GM12878 (cell line): ENCODE data around the gene CNIH2. TPM values are rescaled to one million over a fixed set of nuclear protein-coding genes. Genes with fewer than 3 reads are reported as not detected.

Experiments used
- ATAC-seq: fragments of 200-7000 bp; cut with Tn5 transposase; 3 replicates; pipeline ENCODE4 v1.9.1; 2020; ENCODE audit warnings: mild to moderate bottlenecking, moderate library complexity
- BruUV-seq: library from RNA; stranded (reverse); fragments of 400-500 nt; replicated peaks from 2 replicates; lab custom pipeline; 2021; lab: Mats Ljungman, UMichigan
- CTCF ChIA-PET: fragments of 300-600 bp; sonication (Branson Sonifier 250); formaldehyde crosslinking; extraction: SDS; loops from one replicate; lab custom pipeline; 2021; ENCODE audit warnings: inconsistent platforms; lab: Yijun Ruan, JAX
- POLR2A ChIA-PET: fragments of 350-600 bp; formaldehyde crosslinking; extraction: SDS; loops from one replicate; lab custom pipeline; 2021; ENCODE audit warnings: inconsistent platforms; lab: Charles Lee
- RAD21 ChIA-PET: fragments of 300-600 bp; sonication (Branson Sonifier 250); formaldehyde crosslinking; loops from one replicate; lab custom pipeline; 2023; ENCODE audit warnings: antibody characterized with exemption; ENCODE audit not compliant: unreplicated experiment; lab: Charles Lee
- SMC1A ChIA-PET: fragments of 300-600 bp; sonication (Branson Sonifier 250); formaldehyde crosslinking; loops from one replicate; lab custom pipeline; 2023; ENCODE audit not compliant: unreplicated experiment, uncharacterized antibody; lab: Charles Lee
- DNase-seq: peaks from one replicate; pipeline ENCODE4 v3.0.0-alpha.2; 2011; ENCODE audit warnings: low read depth, low spot score
- FAIRE-seq: peaks from 3 replicates; lab custom pipeline; 2011; peaks lifted over from hg19 to GRCh38; lab: Jason Lieb, UNC
- H2AFZ ChIP-seq: 2 replicates; pipeline ENCODE4 v1.6.0; 2011; ENCODE audit warnings: low read depth, low read length, control low read depth; ENCODE audit not compliant: control insufficient read depth
- H3K27ac ChIP-seq: 2 replicates; pipeline ENCODE4 v1.5.1; 2011; ENCODE audit warnings: control low read depth; ENCODE audit not compliant: control insufficient read depth, insufficient read depth
- H3K27me3 ChIP-seq, 2 experiments: replicated peaks in 1 of 2; 2 replicates each; pipeline versions ENCODE4 v1.6.0 to v1.6.1; 2011; ENCODE audit warnings: low read length in 1 of 2; ENCODE audit not compliant: control insufficient read depth in 2 of 2, insufficient read depth in 2 of 2
- H3K36me3 ChIP-seq, 2 experiments: 2 replicates each; pipeline ENCODE4 v1.5.1; 2011; ENCODE audit warnings: low read length in 1 of 2; ENCODE audit not compliant: control insufficient read depth in 2 of 2, insufficient read depth in 2 of 2
- H3K4me1 ChIP-seq: 2 replicates; pipeline ENCODE4 v1.6.1; 2011; ENCODE audit warnings: mild to moderate bottlenecking, low read length, moderate library complexity, mixed read lengths; ENCODE audit not compliant: control insufficient read depth, insufficient read depth
- H3K4me2 ChIP-seq: 2 replicates; pipeline ENCODE4 v1.6.0; 2011; ENCODE audit warnings: control low read depth; ENCODE audit not compliant: control insufficient read depth, insufficient read depth
- H3K4me3 ChIP-seq: fragments of 200-600 bp; sonication (generic); 2 replicates; pipeline ENCODE4 v1.5.1; 2016
- H3K79me2 ChIP-seq: 2 replicates; pipeline ENCODE4 v1.6.0; 2011; ENCODE audit warnings: low read length; ENCODE audit not compliant: control insufficient read depth, insufficient read depth
- H3K9ac ChIP-seq: 2 replicates; pipeline ENCODE4 v1.8.0; 2011; ENCODE audit warnings: low read length, control low read depth, mixed read lengths; ENCODE audit not compliant: control insufficient read depth, insufficient read depth
- H3K9me3 ChIP-seq: replicated peaks from 3 replicates; pipeline ENCODE4 v1.5.1; 2011; ENCODE audit warnings: mild to moderate bottlenecking, low read length; ENCODE audit not compliant: control insufficient read depth, insufficient read depth
- H4K20me1 ChIP-seq: 2 replicates; pipeline ENCODE4 v1.6.0; 2011; ENCODE audit not compliant: control insufficient read depth, insufficient read depth
- ETV6 ChIP-seq, 2 experiments: fragments of 450-650 bp in 1 of 2; IDR thresholded peaks in 1 of 2; conservative IDR thresholded peaks in 1 of 2; 2 replicates each; pipeline ENCODE4 v1.6.1; 2014; ENCODE audit warnings: antibody characterized with exemption in 1 of 2, borderline replicate concordance in 1 of 2, low read depth in 1 of 2, mild to moderate bottlenecking in 1 of 2, moderate library complexity in 1 of 2
- POLR2A ChIP-seq: IDR thresholded peaks from 2 replicates; pipeline ENCODE4 v1.6.1; 2011; ENCODE audit warnings: low read depth, mild to moderate bottlenecking, low read length
- RCOR1 ChIP-seq: conservative IDR thresholded peaks from 2 replicates; pipeline ENCODE4 v1.6.1; 2012; ENCODE audit warnings: low read depth, low read length, improper control_type of control experiment
- SMARCA5 ChIP-seq: fragments of 450-650 bp; IDR thresholded peaks from 2 replicates; pipeline ENCODE4 v1.6.1; 2017; ENCODE audit warnings: mild to moderate bottlenecking
- WGBS: methylation state at CpG from one replicate; pipeline ENCODE4 v1.1.6; 2016; ENCODE audit warnings: low lambda C conversion rate; ENCODE audit not compliant: insufficient replicate concordance, insufficient coverage; ENCODE audit errors: missing lambda C conversion rate; 5-methylcytosine and 5-hydroxymethylcytosine counted together
- in situ Hi-C: fragments of 300-500 bp; cut with MboI; formaldehyde crosslinking; loops from 9 replicates; pipeline ENCODE4 v1.14.3; 2018; ENCODE audit warnings: mixed read lengths
- intact Hi-C: fragments of 100-400 bp; cut with micrococcal nuclease; formaldehyde crosslinking; loops from one replicate; pipeline ENCODE4 v1.14.2; 2022; ENCODE audit not compliant: unreplicated experiment
- polyA plus RNA-seq, 11 experiments: library from polyadenylated mRNA; depleted of rRNA in 4 of 11; unstranded in 6 of 11; stranded (reverse) in 5 of 11; fragments of >200 nt; fragmentation: Nextera tagmentation in 4 of 11; fragmentation: Illumina TruSeq in 1 of 11; extraction: Ambion mirVana in 4 of 11; extraction: Trizol in 1 of 11; gene quantifications; 1 replicate in 1 of 11; 2 replicates in 10 of 11; pipeline versions ENCODE4 v1.2.1 to v1.2.3, GENCODE V29; 2011 to 2016; ENCODE audit warnings: inconsistent platforms in 2 of 11, missing spikeins in 2 of 11, low read depth in 1 of 11
- total RNA-seq, 4 experiments: library from RNA; depleted of rRNA in 3 of 4; stranded (reverse); fragments of >200 nt in 3 of 4; fragmentation: Illumina TruSeq in 1 of 4; extraction: Trizol in 1 of 4; gene quantifications; 2 replicates each; pipeline versions ENCODE4 v1.2.1 to v1.2.3, GENCODE V29; 2013 to 2021
- TF ChIP-seq, protein P1 (sequence below): fragments of 450-650 bp; IDR thresholded peaks from 2 replicates; pipeline ENCODE4 v1.6.1; 2016; ENCODE audit warnings: mild to moderate bottlenecking
- TF ChIP-seq, protein P2 (sequence below): fragments of 450-650 bp; formaldehyde crosslinking; IDR thresholded peaks from 2 replicates; pipeline ENCODE4 v1.5.0; 2022; ENCODE audit warnings: mild to moderate bottlenecking, missing genetic modification characterization

The CNIH2 gene
- total and polyA plus RNA-seq, 10 of the 15 experiments (the other 5 are each of a cell fraction or from before 2014, with no cell fraction given): 0.07 to 1.3 (median 0.68) TPM; not detected in 2

DNA sequence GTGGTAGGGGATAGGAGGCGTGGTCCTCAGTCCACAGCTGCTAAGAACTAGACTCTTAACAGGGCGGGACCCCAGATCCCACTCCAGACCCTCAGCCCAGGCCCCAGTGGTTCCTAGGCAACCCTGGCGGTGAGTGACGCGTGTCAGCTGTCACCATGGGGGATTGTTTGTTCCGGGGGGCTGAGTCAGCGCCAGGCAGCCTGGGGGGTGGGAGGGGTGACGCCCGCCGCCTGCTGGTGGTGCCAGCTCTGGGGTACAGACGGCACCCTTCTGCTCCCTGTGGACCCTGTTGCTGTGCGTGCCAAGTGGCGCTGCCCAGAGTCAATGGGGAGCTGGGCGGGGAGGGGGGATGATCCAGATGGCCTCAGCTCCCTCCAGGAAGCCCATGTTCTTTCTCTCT, 2.5 kb downstream of the CNIH2 start:
- Histone ChIP-seq H4K20me1 (no peaks in the 10 kb centered on the region; the same call in 1 of the 2 replicates), H3K4me1 (peaks cover 12% of the 10 kb centered on the region), H3K27ac (no peak overlapping the region), H3K4me3 (no peak overlapping the region), H3K36me3 (peaks cover 0 to 9% of the 10 kb centered on the region in 2 experiments), H3K9me3 (no peaks in the 10 kb centered on the region), H3K9ac (no peak overlapping the region), H3K79me2 (no peaks in the 10 kb centered on the region), H3K27me3 (no peaks in the 10 kb centered on the region), H3K4me2 (no peak overlapping the region), H2AFZ (no peak overlapping the region)
- ChIA-PET RAD21 (interaction anchor here (1.0 to 1.7 kb wide), 2 partner anchors 12 to 26 kb away, joined by 4 to 9 read pairs; partner anchors contain the start of gene RAB1B), POLR2A (interaction anchor here (1.0 to 2.0 kb wide), 3 partner anchors 9 to 12 kb away, joined by 4 to 7 read pairs (median 5); partner anchors contain the start of genes RAB1B and YIF1A), CTCF (interaction anchor here (0.8 to 3.3 kb wide), 5 partner anchors 8 to 59 kb away, joined by 3 to 29 read pairs (median 7); partner anchors contain the start of genes RIN1 and YIF1A), SMC1A (interaction anchor here (1.0 to 3.4 kb wide), 2 partner anchors 9 to 13 kb away, joined by 3 to 10 read pairs; partner anchors contain the start of gene RAB1B)
- WGBS: 91% methylated on average over 8 of the region's 14 CpGs
- FAIRE-seq (no peak), DNase-seq (no peak), ATAC-seq (no peak)
- in situ Hi-C loops: no loop called here
- intact Hi-C loops: no loop called here
- BruUV-seq: no TSS peak
- TF ChIP-seq SMARCA5: no peak
- TF ChIP-seq, protein P1, sequence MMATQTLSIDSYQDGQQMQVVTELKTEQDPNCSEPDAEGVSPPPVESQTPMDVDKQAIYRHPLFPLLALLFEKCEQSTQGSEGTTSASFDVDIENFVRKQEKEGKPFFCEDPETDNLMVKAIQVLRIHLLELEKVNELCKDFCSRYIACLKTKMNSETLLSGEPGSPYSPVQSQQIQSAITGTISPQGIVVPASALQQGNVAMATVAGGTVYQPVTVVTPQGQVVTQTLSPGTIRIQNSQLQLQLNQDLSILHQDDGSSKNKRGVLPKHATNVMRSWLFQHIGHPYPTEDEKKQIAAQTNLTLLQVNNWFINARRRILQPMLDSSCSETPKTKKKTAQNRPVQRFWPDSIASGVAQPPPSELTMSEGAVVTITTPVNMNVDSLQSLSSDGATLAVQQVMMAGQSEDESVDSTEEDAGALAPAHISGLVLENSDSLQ: peak; percentile 43; the same call in 1 of the 2 replicates
- TF ChIP-seq ETV6 (conservative IDR thresholded peaks at IDR 0.05 in 1 of 2, IDR thresholded peaks at IDR 0.05 in 1 of 2; ENCODE audit: borderline replicate concordance in 1 of 2, low read depth in 1 of 2): no peak
- peak; percentile 60 for TF ChIP-seq POLR2A
- TF ChIP-seq, protein P2, sequence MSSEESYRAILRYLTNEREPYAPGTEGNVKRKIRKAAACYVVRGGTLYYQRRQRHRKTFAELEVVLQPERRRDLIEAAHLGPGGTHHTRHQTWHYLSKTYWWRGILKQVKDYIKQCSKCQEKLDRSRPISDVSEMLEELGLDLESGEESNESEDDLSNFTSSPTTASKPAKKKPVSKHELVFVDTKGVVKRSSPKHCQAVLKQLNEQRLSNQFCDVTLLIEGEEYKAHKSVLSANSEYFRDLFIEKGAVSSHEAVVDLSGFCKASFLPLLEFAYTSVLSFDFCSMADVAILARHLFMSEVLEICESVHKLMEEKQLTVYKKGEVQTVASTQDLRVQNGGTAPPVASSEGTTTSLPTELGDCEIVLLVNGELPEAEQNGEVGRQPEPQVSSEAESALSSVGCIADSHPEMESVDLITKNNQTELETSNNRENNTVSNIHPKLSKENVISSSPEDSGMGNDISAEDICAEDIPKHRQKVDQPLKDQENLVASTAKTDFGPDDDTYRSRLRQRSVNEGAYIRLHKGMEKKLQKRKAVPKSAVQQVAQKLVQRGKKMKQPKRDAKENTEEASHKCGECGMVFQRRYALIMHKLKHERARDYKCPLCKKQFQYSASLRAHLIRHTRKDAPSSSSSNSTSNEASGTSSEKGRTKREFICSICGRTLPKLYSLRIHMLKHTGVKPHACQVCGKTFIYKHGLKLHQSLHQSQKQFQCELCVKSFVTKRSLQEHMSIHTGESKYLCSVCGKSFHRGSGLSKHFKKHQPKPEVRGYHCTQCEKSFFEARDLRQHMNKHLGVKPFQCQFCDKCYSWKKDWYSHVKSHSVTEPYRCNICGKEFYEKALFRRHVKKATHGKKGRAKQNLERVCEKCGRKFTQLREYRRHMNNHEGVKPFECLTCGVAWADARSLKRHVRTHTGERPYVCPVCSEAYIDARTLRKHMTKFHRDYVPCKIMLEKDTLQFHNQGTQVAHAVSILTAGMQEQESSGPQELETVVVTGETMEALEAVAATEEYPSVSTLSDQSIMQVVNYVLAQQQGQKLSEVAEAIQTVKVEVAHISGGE (CRISPR knock-in tag): no peak
- TF ChIP-seq RCOR1: no peak
